ENCODE measurements around the gene ANKRD28.
"Not testable (repeated sequence)": the region's sequence is repeated elsewhere in the genome, so short reads cannot be mapped to it uniquely, and the experiment has no call there.

Gene ANKRD28

GRCh38 chr3:15769256-15769915 lies 28.4 kb downstream of the ANKRD28 start:
- DNase-seq = no peak

- no peak for DNase-seq
Measured at GRCh38 chr3:15768421-15769255, 29.1 kb downstream of the ANKRD28 start.

- no peak for DNase-seq
Measured at GRCh38 chr3:15766406-15766805, 31.4 kb downstream of the ANKRD28 start.

GRCh38 chr3:15758295-15758694 lies 39.5 kb downstream of the ANKRD28 start:
- no peak for DNase-seq

- no peak for DNase-seq
Measured at GRCh38 chr3:15757824-15758223, 40.0 kb downstream of the ANKRD28 start.

GRCh38 chr3:15756505-15756904 lies 41.3 kb downstream of the ANKRD28 start:
- no peak for DNase-seq

- no peak for DNase-seq
Measured at GRCh38 chr3:15755780-15756179, 42.0 kb downstream of the ANKRD28 start.

GRCh38 chr3:15755181-15755580 lies 42.6 kb downstream of the ANKRD28 start:
- no peak for DNase-seq

- DNase-seq = no peak
Measured at GRCh38 chr3:15754047-15754446, 43.7 kb downstream of the ANKRD28 start.

GRCh38 chr3:15753056-15753710 lies 44.6 kb downstream of the ANKRD28 start:
- DNase-seq = no peak

GRCh38 chr3:15750879-15751278 lies 46.9 kb downstream of the ANKRD28 start:
- no peak for DNase-seq

GRCh38 chr3:15750143-15750542 lies 47.6 kb downstream of the ANKRD28 start:
- DNase-seq = no peak

- not testable (repeated sequence) for DNase-seq
Measured at GRCh38 chr3:15745896-15746295, 51.9 kb downstream of the ANKRD28 start.

GRCh38 chr3:15744176-15744575 lies 53.6 kb downstream of the ANKRD28 start:
- no peak for DNase-seq

- no peak for DNase-seq
Measured at GRCh38 chr3:15743587-15744009, 54.2 kb downstream of the ANKRD28 start.

GRCh38 chr3:15742236-15742635 lies 55.5 kb downstream of the ANKRD28 start:
- DNase-seq = not testable (repeated sequence)

- not testable (repeated sequence) for DNase-seq
Measured at GRCh38 chr3:15738616-15739005, 59.2 kb downstream of the ANKRD28 start.

GRCh38 chr3:15731024-15731423 lies 66.8 kb downstream of the ANKRD28 start:
- no peak for DNase-seq

GRCh38 chr3:15728766-15729165 lies 69.0 kb downstream of the ANKRD28 start:
- DNase-seq = no peak

GRCh38 chr3:15726881-15727280 lies 70.9 kb downstream of the ANKRD28 start:
- DNase-seq = no peak

- DNase-seq = no peak
Measured at GRCh38 chr3:15726043-15726442, 71.7 kb downstream of the ANKRD28 start.

- DNase-seq = no peak
Measured at GRCh38 chr3:15724446-15724845, 73.3 kb downstream of the ANKRD28 start.

GRCh38 chr3:15723624-15723884 lies 74.2 kb downstream of the ANKRD28 start:
- DNase-seq = no peak
